Measurements from ENCODE around the gene CASQ2. TPM values are rescaled to one million over a fixed set of nuclear protein-coding genes. Genes with fewer than 3 reads are reported as not detected.

Gene CASQ2
- total and polyA plus RNA-seq, 9 of the 15 experiments (the other 6 are each of a cell fraction or from before 2014, with no cell fraction given): not detected

DNA sequence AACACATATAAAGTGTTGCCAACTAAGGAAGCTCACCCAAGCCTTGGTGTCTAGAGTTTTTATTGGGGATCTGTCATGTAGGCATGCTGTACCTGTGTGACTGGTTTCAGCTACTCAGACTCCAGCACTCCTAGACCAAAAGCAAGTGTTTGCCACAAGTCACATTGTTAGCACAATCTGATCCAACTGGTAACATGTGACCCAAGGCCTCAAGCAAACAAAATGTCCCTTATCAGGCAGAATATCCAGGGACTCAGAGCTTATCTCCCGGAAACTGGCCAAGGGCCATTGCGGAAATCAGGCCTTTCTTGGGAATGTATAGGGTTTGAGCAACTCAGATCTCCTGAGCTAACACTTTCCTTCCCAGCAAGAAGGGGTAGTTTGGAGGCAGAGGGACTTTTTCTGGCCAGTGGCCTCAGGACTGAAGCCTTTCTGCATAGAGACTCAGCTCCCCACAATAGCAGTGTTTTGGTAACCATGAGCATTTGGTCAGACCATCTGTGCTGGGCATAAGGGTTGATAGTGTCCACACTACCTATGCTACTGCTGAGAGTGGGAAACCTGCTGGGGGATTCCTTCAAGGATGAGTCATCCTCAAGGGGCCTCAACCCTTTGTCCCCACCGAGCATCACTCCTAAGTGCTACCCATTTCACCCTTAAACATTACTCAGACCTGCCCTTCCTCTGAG lies 42.8 kb upstream of the CASQ2 start (continued):
- TF ChIP-seq, protein P1, sequence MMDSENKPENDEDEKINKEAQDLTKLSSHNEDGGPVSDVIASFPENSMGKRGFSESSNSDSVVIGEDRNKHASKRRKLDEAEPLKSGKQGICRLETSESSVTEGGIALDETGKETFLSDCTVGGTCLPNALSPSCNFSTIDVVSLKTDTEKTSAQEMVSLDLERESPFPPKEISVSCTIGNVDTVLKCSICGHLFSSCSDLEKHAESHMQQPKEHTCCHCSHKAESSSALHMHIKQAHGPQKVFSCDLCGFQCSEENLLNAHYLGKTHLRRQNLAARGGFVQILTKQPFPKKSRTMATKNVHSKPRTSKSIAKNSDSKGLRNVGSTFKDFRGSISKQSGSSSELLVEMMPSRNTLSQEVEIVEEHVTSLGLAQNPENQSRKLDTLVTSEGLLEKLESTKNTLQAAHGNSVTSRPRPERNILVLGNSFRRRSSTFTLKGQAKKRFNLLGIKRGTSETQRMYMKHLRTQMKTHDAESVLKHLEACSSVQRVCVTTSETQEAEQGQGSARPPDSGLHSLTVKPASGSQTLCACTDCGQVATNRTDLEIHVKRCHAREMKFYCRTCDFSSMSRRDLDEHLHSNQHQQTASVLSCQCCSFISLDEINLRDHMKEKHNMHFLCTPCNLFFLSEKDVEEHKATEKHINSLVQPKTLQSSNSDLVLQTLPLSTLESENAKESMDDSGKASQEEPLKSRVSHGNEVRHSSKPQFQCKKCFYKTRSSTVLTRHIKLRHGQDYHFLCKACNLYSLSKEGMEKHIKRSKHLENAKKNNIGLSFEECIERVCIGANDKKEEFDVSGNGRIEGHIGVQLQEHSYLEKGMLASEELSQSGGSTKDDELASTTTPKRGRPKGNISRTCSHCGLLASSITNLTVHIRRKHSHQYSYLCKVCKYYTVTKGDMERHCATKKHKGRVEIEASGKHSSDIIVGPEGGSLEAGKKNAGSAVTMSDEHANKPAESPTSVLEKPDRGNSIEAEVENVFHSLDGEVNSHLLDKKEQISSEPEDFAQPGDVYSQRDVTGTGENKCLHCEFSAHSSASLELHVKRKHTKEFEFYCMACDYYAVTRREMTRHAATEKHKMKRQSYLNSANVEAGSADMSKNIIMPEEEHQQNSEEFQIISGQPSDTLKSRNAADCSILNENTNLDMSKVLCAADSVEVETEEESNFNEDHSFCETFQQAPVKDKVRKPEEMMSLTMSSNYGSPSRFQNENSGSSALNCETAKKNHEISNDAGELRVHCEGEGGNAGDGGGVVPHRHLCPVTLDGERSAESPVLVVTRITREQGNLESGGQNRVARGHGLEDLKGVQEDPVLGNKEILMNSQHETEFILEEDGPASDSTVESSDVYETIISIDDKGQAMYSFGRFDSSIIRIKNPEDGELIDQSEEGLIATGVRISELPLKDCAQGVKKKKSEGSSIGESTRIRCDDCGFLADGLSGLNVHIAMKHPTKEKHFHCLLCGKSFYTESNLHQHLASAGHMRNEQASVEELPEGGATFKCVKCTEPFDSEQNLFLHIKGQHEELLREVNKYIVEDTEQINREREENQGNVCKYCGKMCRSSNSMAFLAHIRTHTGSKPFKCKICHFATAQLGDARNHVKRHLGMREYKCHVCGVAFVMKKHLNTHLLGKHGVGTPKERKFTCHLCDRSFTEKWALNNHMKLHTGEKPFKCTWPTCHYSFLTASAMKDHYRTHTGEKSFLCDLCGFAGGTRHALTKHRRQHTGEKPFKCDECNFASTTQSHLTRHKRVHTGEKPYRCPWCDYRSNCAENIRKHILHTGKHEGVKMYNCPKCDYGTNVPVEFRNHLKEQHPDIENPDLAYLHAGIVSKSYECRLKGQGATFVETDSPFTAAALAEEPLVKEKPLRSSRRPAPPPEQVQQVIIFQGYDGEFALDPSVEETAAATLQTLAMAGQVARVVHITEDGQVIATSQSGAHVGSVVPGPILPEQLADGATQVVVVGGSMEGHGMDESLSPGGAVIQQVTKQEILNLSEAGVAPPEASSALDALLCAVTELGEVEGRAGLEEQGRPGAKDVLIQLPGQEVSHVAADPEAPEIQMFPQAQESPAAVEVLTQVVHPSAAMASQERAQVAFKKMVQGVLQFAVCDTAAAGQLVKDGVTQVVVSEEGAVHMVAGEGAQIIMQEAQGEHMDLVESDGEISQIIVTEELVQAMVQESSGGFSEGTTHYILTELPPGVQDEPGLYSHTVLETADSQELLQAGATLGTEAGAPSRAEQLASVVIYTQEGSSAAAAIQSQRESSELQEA (IDR thresholded peaks at IDR 0.05; ENCODE audit: low read depth): no peak
- TF ChIP-seq ZNF184 (CRISPR knock-in tag; IDR thresholded peaks at IDR 0.05) (no peak), NCOA4 (IDR thresholded peaks at IDR 0.05; ENCODE audit: partially characterized antibody) (no peak), LARP7 (IDR thresholded peaks at IDR 0.05) (no peak), CCNT2 (IDR thresholded peaks at IDR 0.05; ENCODE audit: borderline replicate concordance, extremely low read depth, insufficient read length, low read depth, low read length) (no peak), MTF1 (CRISPR knock-in tag; IDR thresholded peaks at IDR 0.05; ENCODE audit: borderline replicate concordance) (no peak), IRF2 (CRISPR knock-in tag; IDR thresholded peaks at IDR 0.05) (no peak), ZFP30 (CRISPR knock-in tag; IDR thresholded peaks at IDR 0.05; ENCODE audit: borderline replicate concordance) (no peak), ZNF75A (CRISPR knock-in tag; IDR thresholded peaks at IDR 0.05) (no peak), KLF1 (tag; IDR thresholded peaks at IDR 0.05) (no peak), RBM39 (optimal IDR thresholded peaks at IDR 0.05; ENCODE audit: low read depth, low read length) (no peak), ZNF165 (CRISPR knock-in tag; IDR thresholded peaks at IDR 0.05; ENCODE audit: borderline replicate concordance) (no peak), IFI16 (CRISPR knock-in tag; IDR thresholded peaks at IDR 0.05) (no peak)
- TF ChIP-seq, protein P2, sequence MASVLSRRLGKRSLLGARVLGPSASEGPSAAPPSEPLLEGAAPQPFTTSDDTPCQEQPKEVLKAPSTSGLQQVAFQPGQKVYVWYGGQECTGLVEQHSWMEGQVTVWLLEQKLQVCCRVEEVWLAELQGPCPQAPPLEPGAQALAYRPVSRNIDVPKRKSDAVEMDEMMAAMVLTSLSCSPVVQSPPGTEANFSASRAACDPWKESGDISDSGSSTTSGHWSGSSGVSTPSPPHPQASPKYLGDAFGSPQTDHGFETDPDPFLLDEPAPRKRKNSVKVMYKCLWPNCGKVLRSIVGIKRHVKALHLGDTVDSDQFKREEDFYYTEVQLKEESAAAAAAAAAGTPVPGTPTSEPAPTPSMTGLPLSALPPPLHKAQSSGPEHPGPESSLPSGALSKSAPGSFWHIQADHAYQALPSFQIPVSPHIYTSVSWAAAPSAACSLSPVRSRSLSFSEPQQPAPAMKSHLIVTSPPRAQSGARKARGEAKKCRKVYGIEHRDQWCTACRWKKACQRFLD (CRISPR knock-in tag; IDR thresholded peaks at IDR 0.05): peak; percentile 72; the same call in 1 of the 2 replicates
- TF ChIP-seq, protein P3, sequence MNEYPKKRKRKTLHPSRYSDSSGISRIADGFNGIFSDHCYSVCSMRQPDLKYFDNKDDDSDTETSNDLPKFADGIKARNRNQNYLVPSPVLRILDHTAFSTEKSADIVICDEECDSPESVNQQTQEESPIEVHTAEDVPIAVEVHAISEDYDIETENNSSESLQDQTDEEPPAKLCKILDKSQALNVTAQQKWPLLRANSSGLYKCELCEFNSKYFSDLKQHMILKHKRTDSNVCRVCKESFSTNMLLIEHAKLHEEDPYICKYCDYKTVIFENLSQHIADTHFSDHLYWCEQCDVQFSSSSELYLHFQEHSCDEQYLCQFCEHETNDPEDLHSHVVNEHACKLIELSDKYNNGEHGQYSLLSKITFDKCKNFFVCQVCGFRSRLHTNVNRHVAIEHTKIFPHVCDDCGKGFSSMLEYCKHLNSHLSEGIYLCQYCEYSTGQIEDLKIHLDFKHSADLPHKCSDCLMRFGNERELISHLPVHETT (CRISPR knock-in tag; conservative IDR thresholded peaks at IDR 0.05 in 1 of 2, IDR thresholded peaks at IDR 0.05 in 1 of 2): 0 out of 4 replicates have a peak, but pooled peaks of 1 of the 2 experiments have one; percentile 35
- TF ChIP-seq, protein P4, sequence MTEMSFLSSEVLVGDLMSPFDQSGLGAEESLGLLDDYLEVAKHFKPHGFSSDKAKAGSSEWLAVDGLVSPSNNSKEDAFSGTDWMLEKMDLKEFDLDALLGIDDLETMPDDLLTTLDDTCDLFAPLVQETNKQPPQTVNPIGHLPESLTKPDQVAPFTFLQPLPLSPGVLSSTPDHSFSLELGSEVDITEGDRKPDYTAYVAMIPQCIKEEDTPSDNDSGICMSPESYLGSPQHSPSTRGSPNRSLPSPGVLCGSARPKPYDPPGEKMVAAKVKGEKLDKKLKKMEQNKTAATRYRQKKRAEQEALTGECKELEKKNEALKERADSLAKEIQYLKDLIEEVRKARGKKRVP (CRISPR knock-in tag; IDR thresholded peaks at IDR 0.05): no peak

Data from K562 (cell line).